Right atrium auricular region (tissue), 2 donors: Measurements from ENCODE around the gene HYOU1. TPM values are rescaled to one million over a fixed set of nuclear protein-coding genes. Genes with fewer than 3 reads are reported as not detected.

Experiments used
- DNase-seq: peaks from one replicate; pipeline ENCODE4 v3.0.0-alpha.2; 2019; ENCODE audit warnings: low spot score
- H3K27ac ChIP-seq, 2 donors: fragments of 200-600 bp; sonication (generic); 1 replicate in 1 of 2; 2 replicates in 1 of 2; pipeline ENCODE4 v1.5.1; 2016 to 2019
- H3K27me3 ChIP-seq, 2 donors: fragments of 200-600 bp; sonication (generic); one replicate each; pipeline versions ENCODE4 v1.5.1 to v1.6.0; 2017 to 2019
- H3K36me3 ChIP-seq: fragments of 200-600 bp; sonication (generic); one replicate; pipeline ENCODE4 v1.5.1; 2016
- H3K4me1 ChIP-seq, 2 donors: fragments of 200-600 bp; sonication (generic); one replicate each; pipeline versions ENCODE4 v1.5.1 to v1.6.0; 2017 to 2019
- H3K4me3 ChIP-seq, 2 donors: fragments of 200-600 bp; sonication (generic); 1 replicate in 1 of 2; 2 replicates in 1 of 2; pipeline ENCODE4 v1.5.1; 2017 to 2019; ENCODE audit warnings: mild to moderate bottlenecking in 1 of 2, moderate library complexity in 1 of 2
- H3K9me3 ChIP-seq, 2 donors: fragments of 200-600 bp; sonication (generic); one replicate each; pipeline ENCODE4 v1.5.1; 2019
- CTCF ChIP-seq, 2 donors: fragments of 200-600 bp; sonication (generic); IDR thresholded peaks; one replicate each; pipeline ENCODE4 v1.5.1; 2019; ENCODE audit warnings: antibody characterized with exemption in 2 of 2
- total RNA-seq, 2 donors: library from RNA; depleted of rRNA; stranded (reverse); fragments of >200 nt; gene quantifications; one replicate each; pipeline ENCODE4 v1.1.0, GENCODE V29; 2016

HYOU1 gene
- total RNA-seq, 2 donors from 2014 or later: 56.8 to 69.7 TPM

- Histone ChIP-seq H3K36me3 (peaks cover 78% of the 10 kb centered on the region), H3K4me3 (no peak overlapping the region), H3K27me3 (no peaks in the 10 kb centered on the region), H3K27ac (no peak overlapping the region), H3K9me3 (no peaks in the 10 kb centered on the region), H3K4me1 (peaks cover 0 to 12% of the 10 kb centered on the region in 2 donors)
- TF ChIP-seq CTCF (IDR thresholded peaks at IDR 0.05): no peak
- DNase-seq: no peak
Measured at GRCh38 chr11:119052163-119052814, 4.7 kb downstream of the HYOU1 start.

- Histone ChIP-seq H3K9me3 (no peaks in the 10 kb centered on the region), H3K36me3 (peaks cover 85% of the 10 kb centered on the region), H3K4me3 (no peak overlapping the region), H3K27me3 (no peaks in the 10 kb centered on the region), H3K4me1 (peaks cover 0 to 12% of the 10 kb centered on the region in 2 donors), H3K27ac (no peak overlapping the region)
- TF ChIP-seq CTCF (IDR thresholded peaks at IDR 0.05): no peak
- DNase-seq: no peak
Measured at GRCh38 chr11:119051440-119052162, 5.4 kb downstream of the HYOU1 start.

- H3K27me3 ChIP-seq: no peaks in the 10 kb centered on the region
- peaks cover 96% of the 10 kb centered on the region for H3K36me3 ChIP-seq
- H3K27ac ChIP-seq: no peak overlapping the region
- no peak for TF ChIP-seq CTCF (IDR thresholded peaks at IDR 0.05)
- H3K4me1 ChIP-seq: no peaks in the 10 kb centered on the region
- no peaks in the 10 kb centered on the region for H3K9me3 ChIP-seq
- no peak overlapping the region for H3K4me3 ChIP-seq
- no peak for DNase-seq
Measured at GRCh38 chr11:119049081-119049480, 7.9 kb downstream of the HYOU1 start.

- H3K4me3 ChIP-seq: no peak overlapping the region
- no peaks in the 10 kb centered on the region for H3K27me3 ChIP-seq
- no peaks in the 10 kb centered on the region for H3K4me1 ChIP-seq
- H3K9me3 ChIP-seq: no peaks in the 10 kb centered on the region
- DNase-seq: no peak
- no peak for TF ChIP-seq CTCF (IDR thresholded peaks at IDR 0.05)
- peaks cover 91% of the 10 kb centered on the region for H3K36me3 ChIP-seq
- no peak overlapping the region for H3K27ac ChIP-seq
Measured at GRCh38 chr11:119048644-119049043, 8.4 kb downstream of the HYOU1 start.

GRCh38 chr11:119047205-119047604 lies 9.8 kb downstream of the HYOU1 start:
- TF ChIP-seq CTCF (IDR thresholded peaks at IDR 0.05): no peak
- H3K27ac ChIP-seq: no peak overlapping the region
- no peaks in the 10 kb centered on the region for H3K4me1 ChIP-seq
- no peak for DNase-seq
- H3K36me3 ChIP-seq: peaks cover 77% of the 10 kb centered on the region
- H3K4me3 ChIP-seq: no peak overlapping the region
- no peaks in the 10 kb centered on the region for H3K9me3 ChIP-seq
- H3K27me3 ChIP-seq: no peaks in the 10 kb centered on the region
